Chondrocyte (in vitro differentiated cells): ENCODE data around the gene ABI2. TPM values are rescaled to one million over a fixed set of nuclear protein-coding genes. Genes with fewer than 3 reads are reported as not detected.
A peak's percentile ranks its signal among the peaks of the same experiment; 100 is the strongest.

Source experiments
- DNase-seq: peaks from one replicate; pipeline ENCODE4 v3.0.0; 2021; ENCODE audit warnings: mixed read lengths, low spot score
- H3K27ac Mint-ChIP-seq: one replicate; pipeline ENCODE4 v1.8.0; 2021; ENCODE audit warnings: mild to moderate bottlenecking, moderate library complexity, mixed read lengths; ENCODE audit not compliant: unreplicated experiment
- H3K27me3 Mint-ChIP-seq: 2 replicates; pipeline ENCODE4 v1.8.0; 2021; ENCODE audit warnings: low read depth, mixed read lengths
- H3K36me3 Mint-ChIP-seq: 2 replicates; pipeline ENCODE4 v1.8.0; 2021; ENCODE audit warnings: low read depth, mixed read lengths
- H3K4me1 Mint-ChIP-seq: 2 replicates; pipeline ENCODE4 v1.8.0; 2021; ENCODE audit warnings: low read depth, mild to moderate bottlenecking, mixed read lengths
- H3K4me3 Mint-ChIP-seq: one replicate; pipeline ENCODE4 v1.8.0; 2021; ENCODE audit warnings: mild to moderate bottlenecking, moderate library complexity, mixed read lengths; ENCODE audit not compliant: unreplicated experiment
- H3K9me3 Mint-ChIP-seq: 2 replicates; pipeline ENCODE4 v1.8.0; 2021; ENCODE audit warnings: low read depth, mixed read lengths
- CTCF ChIP-seq: fragments of 200-600 bp; sonication (generic); IDR thresholded peaks from 2 replicates; pipeline ENCODE4 v1.5.0; 2021; ENCODE audit warnings: antibody characterized with exemption, mild to moderate bottlenecking, moderate library complexity
- total RNA-seq: library from RNA; stranded (reverse); gene quantifications from 3 replicates; pipeline ENCODE4 v1.2.1, GENCODE V29; 2021

ABI2 gene
- total RNA-seq, 1 donor from 2014 or later: 48.1 TPM

- Mint-ChIP-seq H3K36me3 (peaks cover 6% of the 10 kb centered on the region), H3K9me3 (no peaks in the 10 kb centered on the region), H3K27me3 (no peaks in the 10 kb centered on the region), H3K4me3 (no peak overlapping the region), H3K4me1 (peaks cover 13% of the 10 kb centered on the region), H3K27ac (no peak overlapping the region)
- no peak for TF ChIP-seq CTCF
- no peak for DNase-seq
Measured at GRCh38 chr2:203431391-203432185, 103.4 kb downstream of the ABI2 start.

GRCh38 chr2:203432811-203433210 is 104.6 kb downstream of the ABI2 start:
- H3K4me1 Mint-ChIP-seq: peaks cover 19% of the 10 kb centered on the region
- no peak overlapping the region for H3K4me3 Mint-ChIP-seq
- H3K36me3 Mint-ChIP-seq: peaks cover 8% of the 10 kb centered on the region
- H3K27me3 Mint-ChIP-seq: no peaks in the 10 kb centered on the region
- TF ChIP-seq CTCF: no peak
- no peaks in the 10 kb centered on the region for H3K9me3 Mint-ChIP-seq
- peak overlapping the region; percentile 45 for H3K27ac Mint-ChIP-seq
- no peak for DNase-seq

GRCh38 chr2:203436496-203436895 is 108.3 kb downstream of the ABI2 start:
- Mint-ChIP-seq H3K27ac (peak overlapping the region; percentile 66), H3K4me1 (peaks cover 31% of the 10 kb centered on the region), H3K4me3 (no peak overlapping the region), H3K9me3 (no peaks in the 10 kb centered on the region), H3K36me3 (peaks cover 22% of the 10 kb centered on the region), H3K27me3 (no peaks in the 10 kb centered on the region)
- no peak for DNase-seq
- no peak for TF ChIP-seq CTCF

GRCh38 chr2:203437511-203437910 is 109.3 kb downstream of the ABI2 start:
- DNase-seq: no peak
- Mint-ChIP-seq H3K9me3 (no peaks in the 10 kb centered on the region), H3K27me3 (no peaks in the 10 kb centered on the region), H3K36me3 (peaks cover 25% of the 10 kb centered on the region), H3K4me3 (no peak overlapping the region), H3K4me1 (peaks cover 25% of the 10 kb centered on the region), H3K27ac (no peak overlapping the region)
- TF ChIP-seq CTCF: no peak

GRCh38 chr2:203438528-203438927 is 110.3 kb downstream of the ABI2 start:
- no peak for TF ChIP-seq CTCF
- H3K27ac Mint-ChIP-seq: no peak overlapping the region
- H3K36me3 Mint-ChIP-seq: peaks cover 29% of the 10 kb centered on the region
- H3K9me3 Mint-ChIP-seq: no peaks in the 10 kb centered on the region
- H3K27me3 Mint-ChIP-seq: no peaks in the 10 kb centered on the region
- peaks cover 21% of the 10 kb centered on the region for H3K4me1 Mint-ChIP-seq
- DNase-seq: no peak
- H3K4me3 Mint-ChIP-seq: no peak overlapping the region
